GM13976 (cell line): ENCODE results near the gene DSC3.

ENCODE experiments used
- DNase-seq: peaks from one replicate; pipeline ENCODE4 v3.0.0; 2012; ENCODE audit warnings: low spot score
- CTCF ChIP-seq: IDR thresholded peaks from 2 replicates; pipeline ENCODE4 v1.5.1; 2012; ENCODE audit warnings: borderline replicate concordance, mild to moderate bottlenecking; ENCODE audit not compliant: insufficient read depth; ENCODE audit errors: extremely low read depth, missing control alignments, control extremely low read depth
- in situ Hi-C: fragments of 300-500 bp; cut with MboI; formaldehyde crosslinking; loops from one replicate; pipeline ENCODE4 v1.12.0; 2022; ENCODE audit warnings: low sequenced_read_pairs, mixed read lengths, inconsistent platforms; ENCODE audit not compliant: unreplicated experiment

The DSC3 gene

DNA sequence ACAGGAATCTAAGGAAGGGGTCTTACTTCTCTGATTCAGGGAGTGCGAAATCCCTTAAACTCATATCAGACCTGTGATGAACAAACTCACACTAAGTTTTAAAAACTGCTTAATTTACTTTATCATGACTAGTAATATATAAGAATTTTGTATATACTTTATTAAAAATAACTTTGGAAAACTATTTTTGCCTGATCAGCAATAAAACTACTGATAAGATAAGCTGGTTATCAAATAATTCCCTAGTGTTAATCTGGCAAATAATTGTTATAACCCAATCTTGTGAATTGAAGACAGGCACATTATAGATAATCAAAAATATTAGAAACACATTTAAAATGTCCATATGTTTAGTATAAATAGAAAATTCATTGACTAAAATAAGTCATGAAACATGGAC, 23.7 kb upstream of the DSC3 start:
- TF ChIP-seq CTCF, result no peak
- no peak for DNase-seq

GRCh38 chr18:31065036-31065773, 22.7 kb upstream of the DSC3 start:
- TF ChIP-seq CTCF, result no peak
- in situ Hi-C loops, result no loop called here
- DNase-seq, result no peak

More for the DNA sequence above, 23.7 kb upstream of the DSC3 start:
- in situ Hi-C loops, result no loop called here

GRCh38 chr18:31064130-31064529, 21.6 kb upstream of the DSC3 start:
- TF ChIP-seq CTCF, result no peak
- in situ Hi-C loops, result no loop called here
- no peak for DNase-seq

- DNase-seq, result no peak
- no peak for TF ChIP-seq CTCF
- in situ Hi-C loops, result no loop called here
Measured at GRCh38 chr18:31061945-31062344, 19.4 kb upstream of the DSC3 start.

DNA sequence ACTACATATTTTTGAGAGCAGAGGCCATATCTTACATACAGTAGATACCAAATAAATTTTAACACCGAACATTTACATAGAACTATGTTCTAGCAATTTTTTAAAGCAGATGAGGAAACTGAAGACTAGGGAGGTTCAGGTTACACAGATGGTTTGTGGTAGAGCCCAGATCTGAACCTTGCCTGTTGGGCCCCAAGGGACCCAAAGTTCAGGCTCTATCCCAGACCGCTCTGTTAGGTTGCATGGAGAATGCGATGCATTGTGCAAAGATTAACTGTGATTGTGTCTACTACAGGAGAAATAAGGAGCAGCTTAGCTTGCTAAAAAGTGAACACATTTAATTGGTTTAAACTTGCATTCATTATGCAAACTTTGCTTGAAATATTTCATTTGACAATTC, 16.4 kb upstream of the DSC3 start:
- no peak for DNase-seq
- in situ Hi-C loops, result no loop called here
- TF ChIP-seq CTCF, result no peak

- no peak for TF ChIP-seq CTCF
- in situ Hi-C loops, result no loop called here
Measured at GRCh38 chr18:31057917-31058316, 15.4 kb upstream of the DSC3 start.

More at GRCh38 chr18:31057917-31058316, 15.4 kb upstream of the DSC3 start:
- DNase-seq, result no peak
